DOHH2 (cell line): ENCODE data around the gene PTPN12.

ENCODE experiments used
- CTCF ChIP-seq: fragments of 200-600 bp; sonication (generic); IDR thresholded peaks from one replicate; pipeline ENCODE4 v1.5.1; 2014; ENCODE audit warnings: antibody characterized with exemption, mild to moderate bottlenecking, low read depth, low read length; ENCODE audit not compliant: poor library complexity, severe bottlenecking
- EZH2phosphoT487 ChIP-seq: fragments of 200-600 bp; sonication (generic); IDR thresholded peaks from 2 replicates; pipeline ENCODE4 v1.6.1; 2017; ENCODE audit warnings: borderline replicate concordance, mild to moderate bottlenecking, antibody characterized with exemption, low read length, moderate library complexity, mixed read lengths

GRCh38 chr7:77685233-77685632 is 148.1 kb downstream of the PTPN12 start:
- TF ChIP-seq CTCF (no peak), EZH2phosphoT487 (no peak)
